Calu3 (cell line): ENCODE measurements around the gene PPARGC1A. TPM values are rescaled to one million over a fixed set of nuclear protein-coding genes. Genes with fewer than 3 reads are reported as not detected.

Experiments used
- BruUV-seq: library from RNA; stranded (reverse); fragments of 400-500 nt; replicated peaks from 2 replicates; lab custom pipeline; 2021; lab: Mats Ljungman, UMichigan
- CTCF ChIA-PET: fragments of 300-600 bp; sonication (Branson Sonifier 250); formaldehyde crosslinking; loops from one replicate; lab custom pipeline; 2022; ENCODE audit warnings: antibody characterized with exemption; lab: Charles Lee
- DNase-seq: peaks from one replicate; pipeline ENCODE4 v3.0.0; 2022
- H3K27ac Mint-ChIP-seq: one replicate; pipeline ENCODE4 v1.8.0; 2022; ENCODE audit warnings: mixed read lengths; ENCODE audit not compliant: unreplicated experiment
- H3K27me3 Mint-ChIP-seq: one replicate; pipeline ENCODE4 v1.8.0; 2022; ENCODE audit warnings: mixed read lengths; ENCODE audit not compliant: unreplicated experiment
- H3K36me3 Mint-ChIP-seq: one replicate; pipeline ENCODE4 v1.8.0; 2022; ENCODE audit warnings: mild to moderate bottlenecking, moderate library complexity, mixed read lengths; ENCODE audit not compliant: insufficient read depth, unreplicated experiment
- H3K4me1 Mint-ChIP-seq: one replicate; pipeline ENCODE4 v1.8.0; 2022; ENCODE audit warnings: mild to moderate bottlenecking, low read depth, mixed read lengths; ENCODE audit not compliant: unreplicated experiment
- H3K4me3 Mint-ChIP-seq: one replicate; pipeline ENCODE4 v1.8.0; 2022; ENCODE audit warnings: mild to moderate bottlenecking, low read depth, moderate library complexity, mixed read lengths; ENCODE audit not compliant: unreplicated experiment
- H3K9me3 Mint-ChIP-seq: one replicate; pipeline ENCODE4 v1.8.0; 2022; ENCODE audit warnings: low read depth, mixed read lengths; ENCODE audit not compliant: unreplicated experiment
- intact Hi-C: fragments of 100-400 bp; cut with micrococcal nuclease; formaldehyde crosslinking; loops from one replicate; pipeline ENCODE4 v1.10.0; 2022; ENCODE audit not compliant: unreplicated experiment
- total RNA-seq: library from RNA; stranded (reverse); gene quantifications from 2 replicates; pipeline ENCODE4 v1.2.3, GENCODE V29; 2022
- TF ChIP-seq, protein P1 (sequence below): fragments of 200-600 bp; IDR thresholded peaks from one replicate; pipeline ENCODE4 v1.8.0; 2022; ENCODE audit warnings: antibody characterized with exemption; ENCODE audit not compliant: unreplicated experiment

Gene PPARGC1A
- total RNA-seq, 1 experiment from 2014 or later: 7.6 TPM

DNA sequence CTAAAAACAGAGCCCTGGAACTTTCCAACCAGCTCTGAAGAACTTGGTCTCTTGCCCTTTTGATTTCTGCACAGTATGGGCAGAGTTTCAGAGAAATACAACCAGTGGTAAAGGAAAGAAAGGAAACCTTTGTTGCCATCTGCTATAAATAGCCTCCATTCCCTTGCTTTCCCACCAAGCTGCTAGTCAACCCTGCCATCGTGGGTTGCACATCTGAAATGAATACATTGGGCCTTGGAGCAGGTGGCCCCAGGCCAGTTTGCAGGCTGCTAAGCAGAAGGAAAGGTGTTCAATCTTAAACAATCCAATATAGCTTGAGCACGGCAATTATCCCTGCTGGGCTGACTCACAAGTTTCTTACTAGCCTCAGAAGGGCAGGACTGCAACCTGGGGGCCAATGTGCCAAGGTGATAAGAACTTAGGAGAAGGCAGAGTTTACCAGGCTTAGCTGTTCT, 142.5 kb downstream of the PPARGC1A start:
- peaks cover 5% of the 10 kb centered on the region for H3K9me3 Mint-ChIP-seq
- no peak overlapping the region for H3K27ac Mint-ChIP-seq
- intact Hi-C loops: no loop called here

DNA sequence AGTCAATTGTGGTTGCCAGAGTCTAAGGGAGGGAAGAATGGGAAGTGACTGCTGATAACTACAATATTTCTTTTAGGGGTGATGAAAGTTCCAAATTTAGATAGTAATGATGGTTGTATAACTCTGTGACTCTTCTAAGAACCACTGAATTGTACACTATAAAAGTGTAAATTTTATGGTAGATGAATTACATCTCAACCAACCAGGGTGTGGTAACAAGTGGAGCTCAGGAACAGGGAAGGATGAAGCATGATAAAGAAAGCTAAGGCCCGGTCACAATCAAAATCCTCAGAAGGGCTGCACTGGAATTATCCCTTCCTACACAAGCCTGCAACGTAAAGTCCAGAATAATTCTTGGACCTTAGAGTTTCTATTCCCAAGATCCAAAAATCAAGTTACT, 143.2 kb downstream of the PPARGC1A start:
- CTCF ChIA-PET: no interaction called here
- Mint-ChIP-seq H3K4me3 (no peak overlapping the region), H3K9me3 (peaks cover 5% of the 10 kb centered on the region), H3K27me3 (no peaks in the 10 kb centered on the region), H3K27ac (no peak overlapping the region), H3K36me3 (no peaks in the 10 kb centered on the region), H3K4me1 (no peaks in the 10 kb centered on the region)
- no TSS peak for BruUV-seq
- TF ChIP-seq, protein P1, sequence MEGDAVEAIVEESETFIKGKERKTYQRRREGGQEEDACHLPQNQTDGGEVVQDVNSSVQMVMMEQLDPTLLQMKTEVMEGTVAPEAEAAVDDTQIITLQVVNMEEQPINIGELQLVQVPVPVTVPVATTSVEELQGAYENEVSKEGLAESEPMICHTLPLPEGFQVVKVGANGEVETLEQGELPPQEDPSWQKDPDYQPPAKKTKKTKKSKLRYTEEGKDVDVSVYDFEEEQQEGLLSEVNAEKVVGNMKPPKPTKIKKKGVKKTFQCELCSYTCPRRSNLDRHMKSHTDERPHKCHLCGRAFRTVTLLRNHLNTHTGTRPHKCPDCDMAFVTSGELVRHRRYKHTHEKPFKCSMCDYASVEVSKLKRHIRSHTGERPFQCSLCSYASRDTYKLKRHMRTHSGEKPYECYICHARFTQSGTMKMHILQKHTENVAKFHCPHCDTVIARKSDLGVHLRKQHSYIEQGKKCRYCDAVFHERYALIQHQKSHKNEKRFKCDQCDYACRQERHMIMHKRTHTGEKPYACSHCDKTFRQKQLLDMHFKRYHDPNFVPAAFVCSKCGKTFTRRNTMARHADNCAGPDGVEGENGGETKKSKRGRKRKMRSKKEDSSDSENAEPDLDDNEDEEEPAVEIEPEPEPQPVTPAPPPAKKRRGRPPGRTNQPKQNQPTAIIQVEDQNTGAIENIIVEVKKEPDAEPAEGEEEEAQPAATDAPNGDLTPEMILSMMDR: no peak
- no peak for DNase-seq
- intact Hi-C loops: no loop called here

More for the DNA sequence above, 142.5 kb downstream of the PPARGC1A start:
- Mint-ChIP-seq H3K4me3 (no peak overlapping the region), H3K4me1 (no peaks in the 10 kb centered on the region), H3K36me3 (no peaks in the 10 kb centered on the region), H3K27me3 (no peaks in the 10 kb centered on the region)
- CTCF ChIA-PET: no interaction called here
- BruUV-seq: no TSS peak
- TF ChIP-seq, protein P1: no peak
- DNase-seq: no peak

DNA sequence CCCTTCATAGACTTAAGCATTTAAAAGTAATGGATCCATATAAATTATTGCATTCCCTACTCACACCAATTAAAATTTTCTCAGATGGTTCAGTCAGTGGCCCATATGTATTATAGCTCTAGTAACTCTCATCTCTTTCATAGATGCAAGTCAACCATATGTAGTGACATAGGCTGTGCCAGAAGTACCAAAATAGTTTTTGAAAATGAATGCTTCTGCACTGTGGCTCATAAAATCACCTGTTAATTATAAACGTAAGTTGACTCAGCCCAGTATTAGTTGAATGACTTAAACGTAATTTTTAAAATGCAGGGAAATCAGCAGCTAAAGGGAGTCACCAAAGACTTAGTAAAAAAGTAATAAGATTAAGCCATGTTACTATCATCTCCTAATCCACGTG, 143.8 kb downstream of the PPARGC1A start:
- no TSS peak for BruUV-seq
- intact Hi-C loops: no loop called here
- H3K9me3 Mint-ChIP-seq: peaks cover 5% of the 10 kb centered on the region
- CTCF ChIA-PET: no interaction called here
- no peaks in the 10 kb centered on the region for H3K36me3 Mint-ChIP-seq
- no peak overlapping the region for H3K4me3 Mint-ChIP-seq
- TF ChIP-seq, protein P1: no peak
- DNase-seq: no peak
- H3K27ac Mint-ChIP-seq: no peak overlapping the region
- no peaks in the 10 kb centered on the region for H3K4me1 Mint-ChIP-seq
- H3K27me3 Mint-ChIP-seq: no peaks in the 10 kb centered on the region

DNA sequence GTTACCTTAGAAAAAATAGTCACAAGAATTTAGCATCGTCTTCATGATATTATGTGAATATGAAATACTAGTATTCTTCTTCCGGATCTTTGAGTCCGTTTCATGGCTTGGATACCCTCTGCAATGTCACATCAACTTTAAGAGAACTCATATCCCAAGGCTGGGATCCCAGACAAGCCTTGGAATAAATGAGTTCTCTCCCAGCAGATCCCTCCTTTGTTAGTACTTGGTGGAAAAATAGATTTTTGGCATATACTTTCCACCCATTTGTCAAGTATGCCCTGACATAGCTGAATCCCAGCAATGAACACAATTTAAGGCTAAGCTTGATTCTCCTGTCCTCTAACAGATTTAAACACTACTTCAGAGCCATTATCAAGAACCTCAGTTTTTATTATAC, 144.5 kb downstream of the PPARGC1A start:
- Mint-ChIP-seq H3K27ac (no peak overlapping the region), H3K27me3 (no peaks in the 10 kb centered on the region), H3K4me3 (no peak overlapping the region), H3K4me1 (no peaks in the 10 kb centered on the region), H3K36me3 (no peaks in the 10 kb centered on the region), H3K9me3 (peaks cover 5% of the 10 kb centered on the region)
- TF ChIP-seq, protein P1: no peak
- CTCF ChIA-PET: no interaction called here
- intact Hi-C loops: no loop called here
- BruUV-seq: no TSS peak
- DNase-seq: no peak
